IPS-20b (cell line): ENCODE results near the gene ARFGEF2.
"Not testable (repeated sequence)": the region's sequence is repeated elsewhere in the genome, so short reads cannot be mapped to it uniquely, and the experiment has no call there.

ENCODE experiments used
- H3K27ac ChIP-seq: one replicate; pipeline ENCODE4 v1.5.1; 2013; ENCODE audit warnings: low read length
- H3K27me3 ChIP-seq: 2 replicates; pipeline ENCODE4 v1.6.1; 2013; ENCODE audit warnings: mild to moderate bottlenecking, low read length, inconsistent platforms; ENCODE audit not compliant: insufficient read depth
- H3K36me3 ChIP-seq: 2 replicates; pipeline ENCODE4 v1.6.1; 2013; ENCODE audit warnings: low read depth, mild to moderate bottlenecking, inconsistent platforms, low read length, moderate library complexity; ENCODE audit not compliant: insufficient read depth
- H3K4me1 ChIP-seq: 2 replicates; pipeline ENCODE4 v1.6.1; 2013; ENCODE audit warnings: mild to moderate bottlenecking, control low read depth, inconsistent platforms, low read length, moderate library complexity; ENCODE audit not compliant: insufficient read depth
- H3K4me3 ChIP-seq: 2 replicates; pipeline ENCODE4 v1.5.1; 2013; ENCODE audit warnings: mild to moderate bottlenecking, low read length, inconsistent platforms
- H3K9ac ChIP-seq: 2 replicates; pipeline ENCODE4 v1.6.1; 2013; ENCODE audit warnings: low read depth, mild to moderate bottlenecking, inconsistent platforms, low read length, moderate library complexity
- H3K9me3 ChIP-seq: 2 replicates; pipeline ENCODE4 v1.6.1; 2013; ENCODE audit warnings: mild to moderate bottlenecking, low read depth, low read length, inconsistent platforms; ENCODE audit not compliant: insufficient read depth

The ARFGEF2 gene

GRCh38 chr20:49063279-49063678 lies 141.8 kb downstream of the ARFGEF2 start:
- H3K4me3 ChIP-seq: no peak overlapping the region
- no peaks in the 10 kb centered on the region for H3K4me1 ChIP-seq
- H3K9ac ChIP-seq: no peak overlapping the region
- no peaks in the 10 kb centered on the region for H3K9me3 ChIP-seq
- H3K27me3 ChIP-seq: no peaks in the 10 kb centered on the region
- H3K36me3 ChIP-seq: peaks cover 95% of the 10 kb centered on the region
- no peak overlapping the region for H3K27ac ChIP-seq

GRCh38 chr20:49074521-49074920 lies 153.0 kb downstream of the ARFGEF2 start:
- Histone ChIP-seq H3K36me3 (peaks cover 99% of the 10 kb centered on the region), H3K4me3 (no peak overlapping the region), H3K27ac (no peak overlapping the region), H3K27me3 (no peaks in the 10 kb centered on the region), H3K9me3 (no peaks in the 10 kb centered on the region), H3K9ac (no peak overlapping the region), H3K4me1 (no peaks in the 10 kb centered on the region)

- no peaks in the 10 kb centered on the region for H3K9me3 ChIP-seq
- H3K27ac ChIP-seq: no peak overlapping the region
- no peak overlapping the region for H3K9ac ChIP-seq
- H3K4me3 ChIP-seq: no peak overlapping the region
- H3K27me3 ChIP-seq: no peaks in the 10 kb centered on the region
- H3K4me1 ChIP-seq: no peaks in the 10 kb centered on the region
- peaks cover 99% of the 10 kb centered on the region for H3K36me3 ChIP-seq
Observed at GRCh38 chr20:49078310-49078709, 156.8 kb downstream of the ARFGEF2 start.

GRCh38 chr20:49082295-49082694 lies 160.8 kb downstream of the ARFGEF2 start:
- H3K27ac ChIP-seq, H3K4me1 ChIP-seq, H3K9me3 ChIP-seq, H3K4me3 ChIP-seq, H3K9ac ChIP-seq, H3K27me3 ChIP-seq: not testable (repeated sequence)
- peaks cover 100% of the 10 kb centered on the region for H3K36me3 ChIP-seq
